ENCODE measurements around the gene FCGR3A.

Gene FCGR3A

GRCh38 chr1:161502641-161503393 is 46.8 kb downstream of the FCGR3A start:
- no peak for ATAC-seq
- DNase-seq: no peak

GRCh38 chr1:161502181-161502580 is 47.4 kb downstream of the FCGR3A start:
- ATAC-seq (no peak), DNase-seq (no peak)

- no peak for ATAC-seq
- DNase-seq: no peak
Measured at GRCh38 chr1:161501234-161501633, 48.4 kb downstream of the FCGR3A start.

- no peak for ATAC-seq
- no peak for DNase-seq
Measured at GRCh38 chr1:161499099-161500039, 50.2 kb downstream of the FCGR3A start.

GRCh38 chr1:161498646-161499045 is 51.0 kb downstream of the FCGR3A start:
- no peak for DNase-seq
- no peak for ATAC-seq

GRCh38 chr1:161497961-161498360 is 51.7 kb downstream of the FCGR3A start:
- ATAC-seq: no peak
- DNase-seq: no peak

GRCh38 chr1:161495490-161495889 is 54.1 kb downstream of the FCGR3A start:
- ATAC-seq: no peak
- no peak for DNase-seq

- DNase-seq (no peak), ATAC-seq (no peak)
Measured at GRCh38 chr1:161494091-161494735, 55.4 kb downstream of the FCGR3A start.

GRCh38 chr1:161492827-161493226 is 56.8 kb downstream of the FCGR3A start:
- DNase-seq (no peak), ATAC-seq (no peak)

Data from stimulated activated naive CD8-positive, alpha-beta T cell treated with anti-CD3 and anti-CD28 coated beads, Interleukin-15, Interleukin-2, amounts not matched to agents 100 U/mL and 50 U/mL, for 24 hours (primary cell).